CD14-positive monocyte (primary cell): ENCODE data around the gene GLT8D1. TPM values are rescaled to one million over a fixed set of nuclear protein-coding genes. Genes with fewer than 3 reads are reported as not detected.

Experiments used
- DNase-seq, 3 donors: peaks; one replicate each; pipeline ENCODE4 v3.0.0-alpha.2; 2011 to 2022
- H2AFZ ChIP-seq: 2 replicates; pipeline ENCODE4 v1.6.0; 2012; ENCODE audit warnings: mild to moderate bottlenecking, low read depth, low read length, inconsistent platforms; ENCODE audit not compliant: insufficient read depth, poor library complexity, severe bottlenecking
- H3K27ac ChIP-seq, 2 donors: 1 replicate in 1 of 2; 2 replicates in 1 of 2; pipeline ENCODE4 v1.5.1; 2012 to 2013; ENCODE audit warnings: low read length in 2 of 2, control low read depth in 1 of 2, inconsistent platforms in 1 of 2, low read depth in 1 of 2, mild to moderate bottlenecking in 1 of 2
- H3K27me3 ChIP-seq, 2 donors: one replicate each; pipeline versions ENCODE4 v1.6.0 to v1.6.1; 2011 to 2013; ENCODE audit warnings: low read length in 2 of 2; ENCODE audit not compliant: control insufficient read depth in 2 of 2, insufficient read depth in 2 of 2
- H3K36me3 ChIP-seq, 2 donors: replicated peaks in 1 of 2; 1 replicate in 1 of 2; 2 replicates in 1 of 2; pipeline versions ENCODE4 v1.5.1 to v1.6.1; 2012 to 2013; ENCODE audit warnings: low read length in 2 of 2, control low read depth in 1 of 2, inconsistent platforms in 1 of 2, mild to moderate bottlenecking in 1 of 2; ENCODE audit not compliant: insufficient read depth in 2 of 2, control insufficient read depth in 1 of 2
- H3K4me1 ChIP-seq, 2 donors: 1 replicate in 1 of 2; 2 replicates in 1 of 2; pipeline versions ENCODE4 v1.5.1 to v1.6.1; 2012 to 2013; ENCODE audit warnings: low read length in 2 of 2, control low read depth in 1 of 2, inconsistent platforms in 1 of 2, mild to moderate bottlenecking in 1 of 2, moderate library complexity in 1 of 2; ENCODE audit not compliant: insufficient read depth in 2 of 2, control insufficient read depth in 1 of 2
- H3K4me2 ChIP-seq: replicated peaks from 2 replicates; pipeline ENCODE3; 2012; ENCODE audit warnings: low read length, moderate library complexity, mild to moderate bottlenecking; ENCODE audit not compliant: poor library complexity, severe bottlenecking; ENCODE audit errors: extremely low read depth
- H3K4me3 ChIP-seq, 3 experiments: fragments of 200-600 bp in 1 of 3; sonication (generic) in 1 of 3; replicated peaks in 1 of 3; 1 replicate in 2 of 3; 2 replicates in 1 of 3; pipeline ENCODE4 v1.5.1; 2011 to 2013; ENCODE audit warnings: low read length in 3 of 3, mild to moderate bottlenecking in 3 of 3, control low read depth in 2 of 3, low read depth in 2 of 3, inconsistent platforms in 1 of 3, moderate library complexity in 1 of 3
- H3K79me2 ChIP-seq: 2 replicates; pipeline ENCODE4 v1.6.0; 2012; ENCODE audit warnings: mild to moderate bottlenecking, control low read depth, inconsistent platforms, low read length, moderate library complexity; ENCODE audit not compliant: insufficient read depth
- H3K9ac ChIP-seq: 2 replicates; pipeline ENCODE4 v1.6.0; 2017; ENCODE audit warnings: low read length, mild to moderate bottlenecking; ENCODE audit not compliant: insufficient read depth, poor library complexity, severe bottlenecking
- H3K9me3 ChIP-seq, 2 donors: replicated peaks in 1 of 2; 1 replicate in 1 of 2; 2 replicates in 1 of 2; pipeline versions ENCODE4 v1.5.1 to v1.6.1; 2012 to 2013; ENCODE audit warnings: low read length in 2 of 2, control low read depth in 1 of 2; ENCODE audit not compliant: control insufficient read depth in 1 of 2, insufficient read depth in 1 of 2
- H4K20me1 ChIP-seq: 2 replicates; pipeline ENCODE4 v1.6.0; 2012; ENCODE audit warnings: mild to moderate bottlenecking, low read length, control low read depth, moderate library complexity; ENCODE audit not compliant: insufficient read depth
- H3K27ac Mint-ChIP-seq, 7 donors: one replicate each; pipeline ENCODE4 v1.8.0; 2020; ENCODE audit warnings: mild to moderate bottlenecking in 7 of 7, mixed read lengths in 7 of 7, moderate library complexity in 6 of 7, inconsistent platforms in 2 of 7
- H3K27me3 Mint-ChIP-seq, 3 donors: one replicate each; pipeline ENCODE4 v1.8.0; 2021 to 2022; ENCODE audit warnings: low read depth in 3 of 3, mild to moderate bottlenecking in 3 of 3, mixed read lengths in 3 of 3, moderate library complexity in 3 of 3, inconsistent platforms in 1 of 3
- H3K36me3 Mint-ChIP-seq, 2 donors: one replicate each; pipeline ENCODE4 v1.8.0; 2020; ENCODE audit warnings: mixed read lengths in 2 of 2, inconsistent platforms in 1 of 2, mild to moderate bottlenecking in 1 of 2
- H3K4me1 Mint-ChIP-seq: one replicate; pipeline ENCODE4 v1.8.0; 2020; ENCODE audit warnings: mild to moderate bottlenecking, mixed read lengths
- H3K4me3 Mint-ChIP-seq, 2 donors: one replicate each; pipeline ENCODE4 v1.8.0; 2020; ENCODE audit warnings: mild to moderate bottlenecking in 2 of 2, mixed read lengths in 2 of 2, moderate library complexity in 1 of 2
- H3K9me3 Mint-ChIP-seq, 7 donors: one replicate each; pipeline ENCODE4 v1.8.0; 2020 to 2022; ENCODE audit warnings: mixed read lengths in 7 of 7, mild to moderate bottlenecking in 6 of 7, moderate library complexity in 6 of 7, inconsistent platforms in 2 of 7
- CTCF ChIP-seq: fragments of 200-600 bp; IDR thresholded peaks from one replicate; pipeline ENCODE4 v1.8.0; 2022; ENCODE audit warnings: antibody characterized with exemption, mild to moderate bottlenecking
- WGBS: methylation state at CpG from one replicate; pipeline ENCODE4 v1.1.5; 2013; ENCODE audit warnings: missing lambda C conversion rate; ENCODE audit not compliant: insufficient coverage; 5-methylcytosine and 5-hydroxymethylcytosine counted together
- intact Hi-C, 2 donors: fragments of 100-400 bp; cut with micrococcal nuclease; formaldehyde crosslinking; loops; one replicate each; pipeline versions ENCODE4 v1.15.0 to v1.15.1; 2023
- polyA plus RNA-seq, 3 donors: library from polyadenylated mRNA; depleted of rRNA in 1 of 3; unstranded in 2 of 3; stranded (reverse) in 1 of 3; fragments of 300-500 nt in 2 of 3; fragments of >200 nt in 1 of 3; fragmentation: Illumina TruSeq in 2 of 3; gene quantifications; 1 replicate in 2 of 3; 2 replicates in 1 of 3; pipeline ENCODE4 v1.2.3, GENCODE V29; 2012 to 2021

GLT8D1 gene
- polyA plus RNA-seq, 3 donors = 27.3 to 34.8 (median 34.8) TPM

DNA sequence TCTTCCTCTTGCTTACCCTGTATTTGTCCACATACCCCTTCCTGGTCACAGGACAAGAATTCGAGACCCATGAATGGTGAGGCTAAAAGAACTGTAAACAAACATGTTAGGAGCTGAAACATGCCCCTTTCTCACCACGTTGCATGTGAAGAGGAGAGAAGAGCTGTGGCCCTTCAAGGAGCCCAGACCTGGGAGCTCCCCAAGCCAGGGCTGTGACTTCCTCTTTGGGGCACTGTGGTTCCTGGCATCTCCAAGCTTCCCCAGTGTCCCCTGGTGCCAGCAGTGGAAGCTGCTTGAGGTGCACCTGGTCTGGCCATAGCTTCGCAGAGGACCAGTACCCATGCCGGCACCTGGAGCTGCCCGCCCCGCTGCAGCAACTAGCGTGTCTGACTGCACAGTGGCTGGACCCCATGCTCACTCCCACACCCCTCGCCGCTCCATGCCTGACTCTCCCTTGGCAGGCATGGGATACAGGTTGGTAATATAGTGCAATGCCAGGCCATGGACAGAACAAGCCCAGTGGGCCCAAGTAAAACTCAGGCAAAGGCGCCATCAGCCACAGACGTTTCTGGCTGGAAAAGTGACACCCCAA, 10.2 kb upstream of the GLT8D1 start:
- H3K27me3 Mint-ChIP-seq = no peaks in the 10 kb centered on the region
- Histone ChIP-seq H3K9ac (no peak overlapping the region), H4K20me1 (peaks cover 5% of the 10 kb centered on the region), H3K9me3 (no peaks in the 10 kb centered on the region), H3K27me3 (no peaks in the 10 kb centered on the region), H3K4me1 (peaks cover 26 to 32% of the 10 kb centered on the region in 2 donors), H3K4me3 (no peak overlapping the region), H3K4me2 (no peak overlapping the region), H3K27ac (peak overlapping the region; percentile 9 to 65), H3K36me3 (peaks cover 9 to 32% of the 10 kb centered on the region in 2 donors), H2AFZ (no peak overlapping the region), H3K79me2 (peaks cover 24% of the 10 kb centered on the region)
- peaks cover 0 to 2% (median 0%) of the 10 kb centered on the region in 7 donors for H3K9me3 Mint-ChIP-seq
- WGBS = 94% methylated on average over 6 of the region's 11 CpGs
- H3K4me1 Mint-ChIP-seq = peaks cover 36% of the 10 kb centered on the region
- no peak overlapping the region for H3K4me3 Mint-ChIP-seq
- peaks cover 22 to 44% of the 10 kb centered on the region in 2 donors for H3K36me3 Mint-ChIP-seq
- peak in 2 of 3 donors; percentile 30 to 33 for DNase-seq
- intact Hi-C loops = no loop called here
- no peak for TF ChIP-seq CTCF
- peak overlapping the region; percentile 31 to 81 (median 67) for H3K27ac Mint-ChIP-seq

DNA sequence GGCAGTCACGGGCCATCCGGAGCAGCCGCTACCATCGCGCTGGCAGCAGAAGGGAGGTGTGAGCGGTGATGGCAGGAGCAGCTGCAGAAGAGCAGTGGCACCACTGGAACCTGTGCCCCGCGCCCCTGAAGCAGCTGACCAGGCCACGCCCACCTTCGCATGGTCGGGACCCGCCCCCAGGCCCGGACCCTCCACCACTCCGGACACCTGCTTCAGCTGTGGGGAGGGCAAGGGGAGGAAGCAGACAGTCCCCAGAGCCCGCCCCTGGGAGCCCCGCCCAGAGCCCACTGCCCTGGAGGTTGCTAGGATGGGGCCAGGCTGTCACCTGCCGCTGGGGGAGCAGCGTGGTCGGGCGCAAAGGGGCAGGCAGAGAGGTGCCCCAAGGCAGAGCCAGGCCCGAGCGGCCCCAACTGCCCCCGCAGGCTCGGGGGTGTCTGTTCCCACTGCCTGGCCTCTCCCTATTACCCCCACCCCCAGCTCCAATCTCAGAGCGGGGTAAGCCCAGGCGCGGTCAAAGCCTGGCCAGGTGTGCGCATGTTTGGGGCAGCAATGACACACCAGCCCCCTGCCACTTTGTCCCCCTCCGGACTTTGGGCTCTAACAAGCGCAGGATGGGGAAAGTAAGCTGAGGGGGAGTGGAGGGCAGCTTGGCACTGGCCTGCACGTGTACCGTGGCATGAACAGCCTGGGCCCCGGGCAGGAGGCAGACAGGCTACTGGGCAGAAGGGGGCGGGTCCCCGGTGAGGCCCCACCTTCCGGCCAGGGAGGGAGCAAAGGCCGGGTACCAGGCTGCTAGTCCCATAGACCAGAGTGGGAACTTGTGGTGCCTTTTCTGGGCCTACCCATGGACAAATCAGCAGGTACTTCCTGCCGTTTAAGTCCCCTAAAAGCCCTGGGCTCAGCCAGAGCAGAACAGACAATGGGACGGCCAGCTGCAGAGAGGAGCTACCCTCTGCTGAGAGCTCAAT, 9.0 kb upstream of the GLT8D1 start:
- Histone ChIP-seq H3K27ac (peak overlapping the region in 1 of 2 donors; percentile 65), H2AFZ (no peak overlapping the region), H3K4me1 (peaks cover 17 to 23% of the 10 kb centered on the region in 2 donors), H3K27me3 (no peaks in the 10 kb centered on the region), H3K9me3 (no peaks in the 10 kb centered on the region), H3K9ac (no peak overlapping the region), H3K36me3 (peaks cover 10 to 38% of the 10 kb centered on the region in 2 donors), H3K4me3 (no peak overlapping the region), H4K20me1 (peaks cover 5% of the 10 kb centered on the region), H3K4me2 (no peak overlapping the region), H3K79me2 (peaks cover 20% of the 10 kb centered on the region)
- Mint-ChIP-seq H3K27me3 (no peaks in the 10 kb centered on the region), H3K4me1 (peaks cover 32% of the 10 kb centered on the region), H3K9me3 (peaks cover 0 to under 1% (median 0%) of the 10 kb centered on the region in 7 donors), H3K4me3 (no peak overlapping the region), H3K27ac (no peak overlapping the region), H3K36me3 (peaks cover 23 to 52% of the 10 kb centered on the region in 2 donors)
- intact Hi-C loops = no loop called here
- TF ChIP-seq CTCF = no peak
- DNase-seq = no peak
- 95% methylated on average over 29 of the region's 39 CpGs for WGBS
